Muscle of leg (tissue), 16 donors: ENCODE measurements around the gene FCGR3B. TPM values are rescaled to one million over a fixed set of nuclear protein-coding genes. Genes with fewer than 3 reads are reported as not detected.
"Not testable (repeated sequence)": the region's sequence is repeated elsewhere in the genome, so short reads cannot be mapped to it uniquely, and the experiment has no call there.

Experiments used
- DNase-seq: peaks from one replicate; pipeline ENCODE4 v3.0.0; 2013
- H3K27ac ChIP-seq: one replicate; pipeline ENCODE4 v1.5.1; 2013; ENCODE audit warnings: mild to moderate bottlenecking, low read length, control low read depth
- H3K27me3 ChIP-seq: one replicate; pipeline ENCODE4 v1.6.1; 2013; ENCODE audit warnings: low read length; ENCODE audit not compliant: control insufficient read depth, insufficient read depth
- H3K36me3 ChIP-seq: one replicate; pipeline ENCODE4 v1.6.1; 2013; ENCODE audit warnings: low read length; ENCODE audit not compliant: control insufficient read depth, insufficient read depth
- H3K4me1 ChIP-seq: one replicate; pipeline ENCODE4 v1.6.1; 2013; ENCODE audit warnings: low read length; ENCODE audit not compliant: control insufficient read depth, insufficient read depth
- H3K4me3 ChIP-seq: one replicate; pipeline ENCODE4 v1.5.1; 2013; ENCODE audit warnings: low read length, control low read depth
- H3K9me3 ChIP-seq: replicated peaks from 2 replicates; pipeline ENCODE4 v1.6.1; 2013; ENCODE audit warnings: low read depth, low read length; ENCODE audit not compliant: control insufficient read depth
- WGBS: methylation state at CpG from one replicate; pipeline ENCODE4 v1.1.5; 2013; ENCODE audit warnings: missing lambda C conversion rate; ENCODE audit not compliant: insufficient coverage; 5-methylcytosine and 5-hydroxymethylcytosine counted together
- long read RNA-seq, 11 donors: transcript quantifications; one replicate each; lab custom pipeline, GENCODE V29; 2026
- polyA plus RNA-seq, 8 donors: library from polyadenylated mRNA; unstranded; fragments of 120-200 nt; gene quantifications; one replicate each; pipeline versions ENCODE4 v1.2.1 to v1.2.3, GENCODE V29; 2013; ENCODE audit warnings: inconsistent platforms in 1 of 8, low replicate concordance in 1 of 8; ENCODE audit not compliant: insufficient read length in 8 of 8, insufficient read depth in 1 of 8
- total RNA-seq: library from RNA; stranded (reverse); fragments of 120-200 nt; gene quantifications from one replicate; pipeline ENCODE4 v1.2.4, GENCODE V29; 2013

The FCGR3B gene
- total RNA-seq (0.13 TPM), polyA plus RNA-seq (1 to 10 TPM in 2 of 8 donors, under 1 TPM in 6; 0.14 to 1.8 (median 0.55) TPM)
- long read RNA-seq, donor 1, result 0 reads
- long read RNA-seq, donor 2, result 0 reads
- long read RNA-seq, donor 3, result 0 reads
- long read RNA-seq, donor 4, result 0 reads
- long read RNA-seq, donor 5, result 0 reads
- long read RNA-seq, donor 6, result 0 reads
- long read RNA-seq, donor 7, result 0 reads
- long read RNA-seq, donor 8, result 0 reads
- long read RNA-seq, donor 9, result 0 reads
- long read RNA-seq, donor 10, result 0 reads
- long read RNA-seq, donor 11, result 0 reads

DNA sequence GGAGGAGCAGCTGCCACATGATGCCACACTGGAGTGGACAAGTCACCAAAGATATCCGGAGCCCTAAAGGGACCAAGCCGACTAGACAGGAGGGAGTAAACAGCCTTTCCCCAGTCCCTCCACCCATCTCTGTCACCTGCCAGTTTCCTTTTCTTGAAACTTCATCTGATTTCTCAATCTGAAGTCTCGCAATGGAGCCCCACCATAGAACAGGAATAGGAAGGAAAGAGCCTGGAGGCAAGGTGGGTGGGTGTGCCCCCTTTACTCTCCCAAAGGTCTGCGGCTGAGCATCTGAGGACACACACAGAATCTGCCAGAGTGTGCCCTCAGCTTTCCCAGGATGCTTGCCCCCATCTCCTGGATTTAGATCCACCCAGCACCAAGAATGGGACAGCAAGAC lies at the start of gene FCGR3B:
FCGR3B (minus strand) TSS at position 101 of the 400 bp plus-strand sequence; CDS start at position 19, 82 bp downstream.
- Histone ChIP-seq H3K36me3 (no peaks in the 10 kb centered on the region), H3K4me1 (no peaks in the 10 kb centered on the region), H3K4me3 (no peak within 1 kb of the TSS), H3K9me3 (no peaks in the 10 kb centered on the region), H3K27me3 (no peaks in the 10 kb centered on the region), H3K27ac (no peak within 1 kb of the TSS)
- no CpG with 5 or more reads among the region's 4 CpGs for WGBS
- DNase-seq, result no peak

GRCh38 chr1:161678500-161678899 lies 47.5 kb upstream of the FCGR3B start:
- H3K4me1 ChIP-seq, result no peaks in the 10 kb centered on the region
- no peaks in the 10 kb centered on the region for H3K9me3 ChIP-seq
- H3K27ac ChIP-seq, result no peak overlapping the region
- no peak for DNase-seq
- no peaks in the 10 kb centered on the region for H3K36me3 ChIP-seq
- 100% methylated on average over 1 of the region's 3 CpGs for WGBS
- no peak overlapping the region for H3K4me3 ChIP-seq
- peaks cover 5% of the 10 kb centered on the region for H3K27me3 ChIP-seq

- Histone ChIP-seq H3K4me1 (no peaks in the 10 kb centered on the region), H3K36me3 (no peaks in the 10 kb centered on the region), H3K27ac (no peak overlapping the region), H3K4me3 (no peak overlapping the region), H3K9me3 (no peaks in the 10 kb centered on the region), H3K27me3 (peaks cover 3% of the 10 kb centered on the region)
- 86% methylated on average over 2 of the region's 5 CpGs for WGBS
- no peak for DNase-seq
These were observed 46.1 kb upstream of the FCGR3B start for GRCh38 chr1:161676958-161677689.

- no peak overlapping the region for H3K27ac ChIP-seq
- no peak overlapping the region for H3K4me3 ChIP-seq
- 81% methylated on average over 2 of the region's 2 CpGs for WGBS
- DNase-seq, result no peak
- no peaks in the 10 kb centered on the region for H3K4me1 ChIP-seq
- H3K9me3 ChIP-seq, result no peaks in the 10 kb centered on the region
- H3K27me3 ChIP-seq, result peaks cover 2% of the 10 kb centered on the region
- no peaks in the 10 kb centered on the region for H3K36me3 ChIP-seq
These were observed 45.5 kb upstream of the FCGR3B start for GRCh38 chr1:161676441-161676840.

DNA sequence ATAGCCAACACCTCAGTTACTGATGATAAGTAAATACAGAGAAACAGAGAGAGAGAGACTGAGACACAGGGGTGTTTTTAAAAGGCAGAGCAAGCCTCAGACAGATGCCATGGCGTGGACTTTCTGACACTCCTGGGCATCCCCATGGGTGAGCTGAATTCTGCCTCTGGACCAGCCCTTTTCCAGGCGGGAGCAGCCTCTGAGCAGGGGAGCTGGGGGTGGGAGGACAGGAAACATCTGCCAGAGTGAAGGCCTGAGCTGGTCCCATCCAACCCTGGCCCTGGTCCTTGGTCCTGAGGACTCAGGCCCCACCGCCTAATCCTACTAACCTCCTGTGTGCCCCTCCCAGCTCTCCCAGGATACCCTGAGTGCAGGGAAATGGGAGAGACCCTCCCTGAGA lies 43.9 kb upstream of the FCGR3B start:
- not testable (repeated sequence) for H3K27ac ChIP-seq, H3K27me3 ChIP-seq, H3K36me3 ChIP-seq, DNase-seq, H3K4me1 ChIP-seq, H3K9me3 ChIP-seq, H3K4me3 ChIP-seq
- 56% methylated on average over 1 of the region's 3 CpGs for WGBS

- H3K27ac ChIP-seq, H3K9me3 ChIP-seq, H3K4me1 ChIP-seq, H3K27me3 ChIP-seq, H3K36me3 ChIP-seq, H3K4me3 ChIP-seq, DNase-seq: not testable (repeated sequence)
- WGBS, result no CpG with 5 or more reads among the region's 3 CpGs
These were observed 43.5 kb upstream of the FCGR3B start for GRCh38 chr1:161674447-161674846.

- H3K9me3 ChIP-seq, H3K4me3 ChIP-seq, H3K36me3 ChIP-seq, H3K27ac ChIP-seq, H3K4me1 ChIP-seq, DNase-seq, H3K27me3 ChIP-seq: not testable (repeated sequence)
- 45% methylated on average over 2 of the region's 7 CpGs for WGBS
These were observed 42.5 kb upstream of the FCGR3B start for GRCh38 chr1:161673437-161673836.

- H3K4me1 ChIP-seq, H3K27me3 ChIP-seq, H3K27ac ChIP-seq, H3K4me3 ChIP-seq, H3K36me3 ChIP-seq, H3K9me3 ChIP-seq: not testable (repeated sequence)
- 54% methylated on average over 2 of the region's 15 CpGs for WGBS
- DNase-seq, result peak; percentile 15
These were observed 40.4 kb upstream of the FCGR3B start for GRCh38 chr1:161671045-161672020.

GRCh38 chr1:161664689-161665088 lies 33.7 kb upstream of the FCGR3B start:
- not testable (repeated sequence) for H3K27ac ChIP-seq, H3K4me3 ChIP-seq, H3K4me1 ChIP-seq, H3K9me3 ChIP-seq, H3K27me3 ChIP-seq, DNase-seq, H3K36me3 ChIP-seq
- WGBS, result no CpG with 5 or more reads among the region's 4 CpGs

- H3K9me3 ChIP-seq, H3K27me3 ChIP-seq, H3K4me1 ChIP-seq, H3K4me3 ChIP-seq, H3K36me3 ChIP-seq, H3K27ac ChIP-seq, DNase-seq: not testable (repeated sequence)
- whole genome bisulfite sequencing, result no CpG with 5 or more reads among the region's 1 CpG
These were observed 32.6 kb upstream of the FCGR3B start for GRCh38 chr1:161663569-161663968.
